ENCODE measurements around the gene MCTP1. TPM values are rescaled to one million over a fixed set of nuclear protein-coding genes. Genes with fewer than 3 reads are reported as not detected.

Gene MCTP1
- total and polyA plus RNA-seq, 2 of the 8 experiments (the other 6 are each of a cell fraction or from before 2014, with no cell fraction given) = 0.56 to 3.4 TPM

DNA sequence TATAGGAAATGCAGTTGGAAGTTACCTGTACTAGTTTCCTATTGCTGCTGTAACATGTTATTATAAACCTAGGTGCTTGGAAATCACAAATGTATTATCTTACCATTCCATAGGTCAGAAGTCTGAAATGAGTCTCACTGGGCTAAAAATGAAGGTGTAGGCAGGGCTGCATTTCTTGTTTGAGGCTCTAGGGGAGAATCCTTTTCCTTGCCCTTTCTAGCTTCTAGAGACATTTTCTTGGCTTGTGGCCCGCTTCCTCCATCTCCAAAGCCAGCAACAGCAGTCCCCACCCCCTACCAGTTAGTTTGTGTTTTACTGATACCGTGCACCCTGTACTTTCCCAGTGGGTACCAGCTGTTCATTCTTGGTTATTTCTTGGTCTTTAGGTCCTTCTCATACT, 513.2 kb downstream of the MCTP1 start:
- Histone ChIP-seq H3K4me1 (replicated peaks in 1 of 4; ENCODE audit: control insufficient read depth in 3 of 4, insufficient read depth in 4 of 4, low read length in 3 of 4) (no peaks in the 10 kb centered on the region), H3K4ac (replicated peaks; ENCODE audit: insufficient read length, low read depth, low read length) (no peak overlapping the region), H2BK15ac (ENCODE audit: low read length) (no peak overlapping the region), H4K91ac (replicated peaks; ENCODE audit: insufficient read length, low read length) (no peak overlapping the region), H4K20me1 (replicated peaks in 1 of 2; ENCODE audit: control insufficient read depth in 1 of 2, insufficient read depth in 2 of 2, low read length in 2 of 2) (no peaks in the 10 kb centered on the region), H3K27me3 (replicated peaks in 1 of 4; ENCODE audit: control insufficient read depth in 3 of 4, extremely low read depth in 1 of 4, insufficient read depth in 3 of 4, low read length in 3 of 4) (no peaks in the 10 kb centered on the region), H2AK5ac (ENCODE audit: low read depth, low read length) (no peak overlapping the region), H3K4me3 (ENCODE audit: extremely low read depth in 1 of 4, insufficient read depth in 2 of 4, low read depth in 3 of 4, low read length in 4 of 4) (no peak overlapping the region), H2AFZ (ENCODE audit: low read length) (no peak overlapping the region), H3K27ac (ENCODE audit: low read depth, low read length) (no peak overlapping the region), H2BK12ac (ENCODE audit: low read depth, low read length) (no peak overlapping the region), H3K14ac (ENCODE audit: insufficient read length) (no peak overlapping the region), H3K9ac (replicated peaks in 1 of 4; ENCODE audit: extremely low read depth in 1 of 4, low read depth in 3 of 4, low read length in 3 of 4) (no peak overlapping the region), H3K79me1 (ENCODE audit: low read depth, low read length) (no peaks in the 10 kb centered on the region), H3K9me3 (ENCODE audit: insufficient read depth in 2 of 2, low read depth in 1 of 2, low read length in 1 of 2) (no peaks in the 10 kb centered on the region), H3K36me3 (ENCODE audit: control insufficient read depth in 2 of 4, insufficient read depth in 4 of 4, low read length in 3 of 4) (no peaks in the 10 kb centered on the region), H3K23me2 (ENCODE audit: low read depth, low read length) (no peaks in the 10 kb centered on the region), H3K18ac (ENCODE audit: extremely low read depth, low read length) (no peak overlapping the region), H3K56ac (replicated peaks; ENCODE audit: insufficient read length, low read depth, low read length) (no peak overlapping the region), H3K23ac (ENCODE audit: insufficient read length) (no peak overlapping the region), H2BK5ac (ENCODE audit: low read depth, low read length) (no peak overlapping the region), H2BK120ac (replicated peaks; ENCODE audit: low read depth, low read length) (no peak overlapping the region), H3K79me2 (ENCODE audit: control insufficient read depth in 1 of 2, insufficient read depth in 2 of 2, low read length in 2 of 2) (no peaks in the 10 kb centered on the region), H2BK20ac (ENCODE audit: low read length) (no peak overlapping the region), H4K5ac (ENCODE audit: insufficient read length, low read depth, low read length) (no peak overlapping the region), H4K8ac (ENCODE audit: extremely low read depth, insufficient read depth, low read length) (no peak overlapping the region), H3K4me2 (ENCODE audit: insufficient read depth in 1 of 2, low read depth in 2 of 2, low read length in 2 of 2) (no peak overlapping the region)
- TF ChIP-seq RNF2 (IDR thresholded peaks at IDR 0.05; ENCODE audit: borderline replicate concordance, low read depth, low read length, missing control alignments, poor library complexity, severe bottlenecking) (no peak), FOSL1 (IDR thresholded peaks at IDR 0.05; ENCODE audit: insufficient read depth, low read depth, low read length) (no peak)
- TF ChIP-seq, protein P1, sequence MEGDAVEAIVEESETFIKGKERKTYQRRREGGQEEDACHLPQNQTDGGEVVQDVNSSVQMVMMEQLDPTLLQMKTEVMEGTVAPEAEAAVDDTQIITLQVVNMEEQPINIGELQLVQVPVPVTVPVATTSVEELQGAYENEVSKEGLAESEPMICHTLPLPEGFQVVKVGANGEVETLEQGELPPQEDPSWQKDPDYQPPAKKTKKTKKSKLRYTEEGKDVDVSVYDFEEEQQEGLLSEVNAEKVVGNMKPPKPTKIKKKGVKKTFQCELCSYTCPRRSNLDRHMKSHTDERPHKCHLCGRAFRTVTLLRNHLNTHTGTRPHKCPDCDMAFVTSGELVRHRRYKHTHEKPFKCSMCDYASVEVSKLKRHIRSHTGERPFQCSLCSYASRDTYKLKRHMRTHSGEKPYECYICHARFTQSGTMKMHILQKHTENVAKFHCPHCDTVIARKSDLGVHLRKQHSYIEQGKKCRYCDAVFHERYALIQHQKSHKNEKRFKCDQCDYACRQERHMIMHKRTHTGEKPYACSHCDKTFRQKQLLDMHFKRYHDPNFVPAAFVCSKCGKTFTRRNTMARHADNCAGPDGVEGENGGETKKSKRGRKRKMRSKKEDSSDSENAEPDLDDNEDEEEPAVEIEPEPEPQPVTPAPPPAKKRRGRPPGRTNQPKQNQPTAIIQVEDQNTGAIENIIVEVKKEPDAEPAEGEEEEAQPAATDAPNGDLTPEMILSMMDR (IDR thresholded peaks at IDR 0.05; ENCODE audit: control extremely low read depth in 1 of 3, insufficient read depth in 1 of 3, low read depth in 1 of 3, low read length in 3 of 3) = peak in 1 of 3 experiments; percentile 19; a peak in 1 of 4 replicates
- ChIA-PET CTCF (ENCODE audit: partially characterized antibody) (interaction anchor here (0.7 to 2.6 kb wide), 5 partner anchors 24 to 1610 kb away, joined by 3 to 9 read pairs (median 3); no protein-coding TSS in a partner anchor), POLR2A (ENCODE audit: partially characterized antibody) (interaction anchor here (1.0 kb wide), 1 partner anchor 9 kb away, joined by 3 read pairs; no protein-coding TSS in a partner anchor)
- DNase-seq (ENCODE audit: low read depth in 1 of 2, low spot score in 2 of 2) = no peak
- 92% methylated on average over 2 of the region's 2 CpGs; no CpG with 5 or more reads in 1 of the 2 experiments for WGBS, 2 experiments (ENCODE audit: extremely low coverage in 1 of 2, insufficient coverage in 1 of 2, insufficient read length in 1 of 2, insufficient replicate concordance in 2 of 2, low coverage in 1 of 2, low lambda C conversion rate in 2 of 2, missing lambda C conversion rate in 1 of 2)
- FAIRE-seq = no peak

Data from H1 (cell line).